AG04450 (cell line): Measurements from ENCODE around the gene PBX1. TPM values are rescaled to one million over a fixed set of nuclear protein-coding genes. Genes with fewer than 3 reads are reported as not detected.

Experiments used
- CTCF ChIA-PET: fragments of 300-600, 350-600 bp; formaldehyde crosslinking; extraction: SDS; loops from one replicate; lab custom pipeline; 2022; ENCODE audit warnings: antibody characterized with exemption, inconsistent platforms; lab: Charles Lee
- POLR2A ChIA-PET: fragments of 350-600 bp; formaldehyde crosslinking; extraction: SDS; loops from one replicate; lab custom pipeline; 2021; ENCODE audit warnings: antibody characterized with exemption, inconsistent platforms; lab: Yijun Ruan, JAX
- DNase-seq: peaks from one replicate; pipeline ENCODE4 v3.0.0-alpha.2; 2011; ENCODE audit warnings: low read depth, low spot score
- H3K27ac ChIP-seq: one replicate; pipeline ENCODE4 v1.5.1; 2012; ENCODE audit warnings: low read depth, low read length, control low read depth
- H3K27me3 ChIP-seq: one replicate; pipeline ENCODE4 v1.6.0; 2012; ENCODE audit warnings: low read length; ENCODE audit not compliant: control insufficient read depth, insufficient read depth
- H3K4me3 ChIP-seq: 2 replicates; pipeline ENCODE4 v1.5.1; 2011; ENCODE audit warnings: mild to moderate bottlenecking, low read depth, low read length, control low read depth
- H3K9me3 ChIP-seq: 2 replicates; pipeline ENCODE4 v1.5.1; 2012; ENCODE audit warnings: low read length; ENCODE audit not compliant: control insufficient read depth, insufficient read depth
- CTCF ChIP-seq: IDR thresholded peaks from 2 replicates; pipeline ENCODE4 v1.5.1; 2011; ENCODE audit warnings: low read depth, low read length, control low read depth, inconsistent platforms
- polyA plus RNA-seq: library from polyadenylated mRNA; depleted of rRNA; stranded (reverse); fragments of >200 nt; gene quantifications from 2 replicates; pipeline ENCODE4 v1.2.3, GENCODE V29; 2011

Gene PBX1
- polyA plus RNA-seq, 1 experiment = 49.9 TPM

- POLR2A ChIA-PET = no interaction called here
- no peak for TF ChIP-seq CTCF
Observed at GRCh38 chr1:164731161-164731876, 172.3 kb downstream of the PBX1 start.

GRCh38 chr1:164733070-164733469 is 174.1 kb downstream of the PBX1 start:
- Histone ChIP-seq H3K27ac (no peak overlapping the region), H3K27me3 (no peaks in the 10 kb centered on the region), H3K9me3 (no peaks in the 10 kb centered on the region), H3K4me3 (no peak overlapping the region)
- ChIA-PET CTCF (no interaction called here), POLR2A (no interaction called here)
- no peak for DNase-seq
- TF ChIP-seq CTCF = no peak

More at GRCh38 chr1:164731161-164731876, 172.3 kb downstream of the PBX1 start:
- Histone ChIP-seq H3K27me3 (no peaks in the 10 kb centered on the region), H3K27ac (no peak overlapping the region), H3K9me3 (no peaks in the 10 kb centered on the region), H3K4me3 (no peak overlapping the region)
- CTCF ChIA-PET = no interaction called here
- no peak for DNase-seq

DNA sequence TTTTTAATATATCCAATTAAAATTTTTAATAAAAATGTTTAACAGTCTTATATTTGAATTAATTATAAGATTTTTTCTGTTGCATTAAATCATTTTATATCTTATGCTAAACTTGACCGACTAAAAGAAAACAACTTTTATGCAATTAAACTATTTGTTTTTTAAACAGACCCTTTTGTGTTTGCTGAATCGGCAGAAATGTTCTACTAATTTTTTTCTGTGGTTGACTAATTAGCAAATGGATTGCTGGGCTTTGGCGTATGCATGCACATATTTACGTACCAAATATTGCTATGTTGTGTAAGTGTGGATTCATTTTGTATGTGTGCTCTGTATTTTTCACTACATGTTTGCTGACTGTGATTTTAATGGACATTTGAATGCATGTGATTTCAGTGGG is 174.8 kb downstream of the PBX1 start:
- H3K27me3 ChIP-seq = no peaks in the 10 kb centered on the region
- no peak overlapping the region for H3K27ac ChIP-seq
- no peak overlapping the region for H3K4me3 ChIP-seq
- no peak for DNase-seq
- POLR2A ChIA-PET = no interaction called here
- TF ChIP-seq CTCF = no peak
- CTCF ChIA-PET = no interaction called here
- no peaks in the 10 kb centered on the region for H3K9me3 ChIP-seq

GRCh38 chr1:164735315-164736052 is 176.5 kb downstream of the PBX1 start:
- ChIA-PET POLR2A (no interaction called here), CTCF (no interaction called here)
- no peaks in the 10 kb centered on the region for H3K9me3 ChIP-seq
- TF ChIP-seq CTCF = no peak
- no peak overlapping the region for H3K4me3 ChIP-seq
- DNase-seq = no peak
- no peaks in the 10 kb centered on the region for H3K27me3 ChIP-seq
- no peak overlapping the region for H3K27ac ChIP-seq

DNA sequence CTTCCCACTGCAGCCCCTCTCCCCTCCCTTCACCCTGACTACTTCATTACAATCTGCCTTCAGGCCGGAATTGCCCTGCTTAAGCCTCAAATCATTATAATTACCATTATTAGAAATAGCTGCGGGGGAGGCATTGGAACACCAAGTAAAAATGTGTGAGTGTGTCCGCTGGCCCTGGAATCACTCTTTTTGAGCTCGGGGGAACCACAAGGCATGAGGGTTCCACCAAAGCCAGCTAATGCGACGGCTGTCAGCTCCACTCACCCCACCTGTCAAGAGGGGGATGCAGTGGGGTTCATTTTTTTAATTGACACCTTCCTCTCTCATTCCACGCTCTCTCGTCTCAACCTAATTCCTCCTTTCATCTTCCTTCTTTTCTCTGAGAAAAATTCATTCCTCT is 177.2 kb downstream of the PBX1 start:
- ChIA-PET CTCF (no interaction called here), POLR2A (no interaction called here)
- Histone ChIP-seq H3K4me3 (no peak overlapping the region), H3K27ac (no peak overlapping the region), H3K27me3 (no peaks in the 10 kb centered on the region), H3K9me3 (no peaks in the 10 kb centered on the region)
- TF ChIP-seq CTCF = no peak
- DNase-seq = no peak
